HG03159 (cell line): ENCODE results near the gene ARL13A.
"Not testable (repeated sequence)": the region's sequence is repeated elsewhere in the genome, so short reads cannot be mapped to it uniquely, and the experiment has no call there.

Source experiments
- ATAC-seq: cut with Tn5 transposase; IDR thresholded peaks from one replicate; pipeline ENCODE4 v1.9.1; 2021; ENCODE audit warnings: mild to moderate bottlenecking, moderate library complexity; ENCODE audit not compliant: unreplicated experiment

The ARL13A gene

GRCh38 chrX:100984818-100985217 is 15.3 kb downstream of the ARL13A start:
- ATAC-seq, result no peak

DNA sequence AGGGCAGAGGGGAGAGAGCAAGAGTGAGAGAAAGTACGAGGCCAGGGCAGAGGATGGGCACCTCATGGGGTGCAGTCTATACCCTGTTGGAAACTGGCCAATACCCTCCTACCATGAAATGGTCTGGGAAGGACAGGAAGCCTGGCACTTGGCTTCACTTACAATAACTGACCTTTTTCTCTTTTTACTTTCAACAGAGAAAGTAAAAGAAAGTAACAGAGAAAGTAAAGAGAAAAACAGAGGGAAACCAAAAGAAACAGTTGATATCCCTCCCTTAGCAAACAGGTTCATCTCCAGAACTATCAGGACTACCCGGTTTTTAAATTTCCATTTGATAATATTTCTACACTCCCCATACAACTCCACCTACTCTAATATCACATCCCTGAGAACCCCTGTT is 20.6 kb downstream of the ARL13A start:
- no peak for ATAC-seq

DNA sequence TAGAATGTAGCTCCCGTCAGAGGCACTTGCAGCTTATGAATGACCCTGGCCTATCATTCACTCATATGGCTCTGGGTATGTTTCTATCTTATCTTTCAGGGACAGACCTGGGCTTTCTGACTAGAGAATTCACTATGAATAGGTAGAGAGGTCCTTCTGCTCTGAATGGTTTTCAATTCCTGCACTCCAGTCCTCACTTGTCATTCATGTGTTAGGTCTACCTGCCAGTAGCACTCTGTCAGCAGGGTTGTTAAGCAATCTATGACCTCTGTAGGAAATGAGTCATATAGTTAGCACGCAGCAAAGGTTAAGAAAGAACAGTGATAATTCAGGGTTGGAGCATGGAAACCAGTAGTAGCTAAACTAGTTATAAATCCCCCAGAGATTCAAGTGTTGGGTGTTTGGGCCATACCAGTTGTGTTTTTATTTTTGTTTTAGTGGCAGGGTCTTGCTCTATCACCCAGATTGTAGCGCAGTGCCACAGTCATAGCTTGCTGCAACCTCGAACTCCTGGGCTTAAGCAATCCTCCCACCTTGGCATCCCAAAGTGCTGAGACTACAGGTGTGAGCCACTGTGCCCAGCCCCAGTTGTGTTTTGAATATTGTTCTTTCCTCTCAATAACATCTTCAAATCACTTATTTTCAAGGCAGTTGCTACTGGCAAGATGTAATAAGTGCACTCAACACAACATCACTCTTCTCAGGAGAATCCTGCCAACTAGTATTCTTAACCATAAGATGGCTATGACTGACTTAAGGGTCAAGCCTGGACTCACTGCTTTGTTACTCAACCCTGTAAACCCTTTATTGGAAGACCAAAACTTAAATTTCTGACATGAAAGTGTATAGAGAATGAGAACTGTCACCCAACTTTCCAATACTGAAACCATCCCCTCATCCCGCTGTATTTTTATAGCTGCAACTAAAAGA is 25.1 kb downstream of the ARL13A start:
- ATAC-seq, result peak; percentile 90

- ATAC-seq, result no peak
Measured at GRCh38 chrX:100995469-100995868, 26.0 kb downstream of the ARL13A start.

GRCh38 chrX:100999451-100999850 is 29.9 kb downstream of the ARL13A start:
- ATAC-seq, result no peak

DNA sequence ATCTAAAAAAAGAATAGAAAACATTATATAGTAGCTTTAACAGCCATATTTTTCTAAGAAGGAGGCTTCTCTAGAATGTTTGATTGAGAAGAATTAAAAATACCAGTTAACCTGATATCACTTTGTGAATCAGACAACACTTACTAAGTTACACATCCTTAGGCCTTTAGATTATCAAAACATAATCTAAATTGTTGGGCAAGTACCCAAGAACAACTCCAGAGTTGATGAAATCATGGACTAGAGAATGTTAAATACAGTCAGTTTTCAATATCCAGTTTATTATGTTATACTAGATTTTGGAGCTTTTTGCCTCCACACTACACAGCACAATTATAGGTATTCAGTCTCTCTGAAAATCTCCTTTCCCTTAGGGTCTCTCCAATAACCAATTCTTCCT is 39.6 kb downstream of the ARL13A start:
- no peak for ATAC-seq

- not testable (repeated sequence) for ATAC-seq
Measured at GRCh38 chrX:101012031-101012430, 42.5 kb downstream of the ARL13A start.

- ATAC-seq, result no peak
Measured at GRCh38 chrX:101022020-101022419, 52.5 kb downstream of the ARL13A start.

GRCh38 chrX:101025126-101025525 is 55.6 kb downstream of the ARL13A start:
- no peak for ATAC-seq

DNA sequence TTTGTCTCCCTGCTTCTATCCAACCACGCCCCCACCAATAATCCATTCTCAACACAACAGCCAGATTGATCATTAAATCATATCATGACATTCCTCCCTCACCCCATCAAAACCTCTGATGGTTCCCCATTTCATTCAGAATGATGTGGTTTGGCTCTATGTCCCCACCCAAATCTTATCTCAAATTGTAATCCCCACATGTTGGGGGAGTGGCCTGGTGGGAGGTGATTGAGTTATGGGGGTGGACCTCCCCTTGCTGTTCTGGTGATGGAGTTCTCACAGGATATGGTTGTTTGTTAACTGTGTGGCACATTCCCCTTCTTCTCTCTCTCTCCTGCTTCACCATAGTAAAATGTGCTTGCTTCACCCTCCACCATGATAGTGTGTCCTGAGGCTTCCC is 59.1 kb downstream of the ARL13A start:
- ATAC-seq, result no peak

- ATAC-seq, result no peak
Measured at GRCh38 chrX:101029665-101030064, 60.2 kb downstream of the ARL13A start.

- no peak for ATAC-seq
Measured at GRCh38 chrX:101037231-101037630, 67.7 kb downstream of the ARL13A start.

- no peak for ATAC-seq
Measured at GRCh38 chrX:101040197-101040596, 70.7 kb downstream of the ARL13A start.
